HG03575 (cell line): ENCODE measurements around the gene CUBN.

Experiments
- ATAC-seq: cut with Tn5 transposase; IDR thresholded peaks from one replicate; pipeline ENCODE4 v1.9.1; 2021; ENCODE audit not compliant: unreplicated experiment, insufficient number of reproducible peaks, low FRiP score; ENCODE audit errors: extremely low read depth

Gene CUBN

DNA sequence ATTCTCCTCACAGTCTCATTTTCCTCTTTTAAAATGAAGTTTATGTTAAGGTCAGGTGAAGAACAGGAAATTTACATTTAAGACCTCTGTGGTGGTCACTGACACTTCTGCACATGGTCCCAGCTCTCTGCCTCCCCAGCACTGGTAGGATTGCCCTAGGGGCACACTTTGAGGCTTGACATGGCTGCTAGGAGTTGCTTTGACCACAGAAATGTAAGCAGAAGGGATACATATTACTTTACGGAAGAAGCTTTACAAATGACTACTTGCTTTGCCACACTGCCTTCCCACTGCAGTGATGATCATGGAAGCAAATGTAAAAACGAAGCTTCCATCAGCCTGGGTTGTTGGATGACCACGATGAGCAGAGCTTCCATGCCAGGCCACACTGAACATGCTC lies 259.3 kb downstream of the CUBN start:
- no peak for ATAC-seq

DNA sequence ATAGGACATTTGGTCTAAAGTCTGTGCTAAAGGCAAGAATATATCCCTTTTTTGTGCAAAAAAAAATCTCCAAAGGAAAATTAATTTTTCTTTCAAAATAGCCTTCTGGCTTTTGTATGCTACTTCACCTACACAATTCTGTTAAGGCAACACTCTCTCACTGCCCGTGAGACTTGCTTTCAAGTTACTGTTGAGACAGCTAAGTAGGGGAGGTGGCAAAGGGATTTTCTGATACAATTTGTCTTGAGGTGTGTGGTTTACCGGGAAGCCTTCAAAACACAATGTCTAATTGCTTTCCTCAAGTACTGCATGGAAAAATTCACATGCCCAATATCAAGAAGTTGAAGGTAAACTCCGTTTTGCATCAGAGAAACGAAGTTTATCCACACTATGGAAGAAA lies 261.6 kb downstream of the CUBN start:
- ATAC-seq: no peak

DNA sequence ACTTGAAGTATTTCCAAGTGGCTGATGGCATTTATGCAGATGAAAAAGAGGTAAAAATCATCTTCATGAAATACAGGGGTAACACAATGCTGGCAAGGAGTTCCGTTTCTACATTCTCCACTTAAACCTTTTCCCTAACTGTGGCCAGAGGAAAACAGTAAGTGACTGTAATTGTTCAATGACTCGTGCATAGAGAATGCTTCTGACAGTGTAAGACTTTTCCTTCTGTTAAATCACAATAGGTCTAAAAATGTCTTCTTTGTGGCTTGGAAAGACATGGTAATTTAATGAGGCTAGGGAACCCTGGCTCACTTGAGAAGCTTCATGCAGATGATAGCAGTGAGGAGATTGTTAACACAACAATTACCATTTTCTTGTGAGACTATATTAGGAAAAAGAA lies 262.1 kb downstream of the CUBN start:
- no peak for ATAC-seq

DNA sequence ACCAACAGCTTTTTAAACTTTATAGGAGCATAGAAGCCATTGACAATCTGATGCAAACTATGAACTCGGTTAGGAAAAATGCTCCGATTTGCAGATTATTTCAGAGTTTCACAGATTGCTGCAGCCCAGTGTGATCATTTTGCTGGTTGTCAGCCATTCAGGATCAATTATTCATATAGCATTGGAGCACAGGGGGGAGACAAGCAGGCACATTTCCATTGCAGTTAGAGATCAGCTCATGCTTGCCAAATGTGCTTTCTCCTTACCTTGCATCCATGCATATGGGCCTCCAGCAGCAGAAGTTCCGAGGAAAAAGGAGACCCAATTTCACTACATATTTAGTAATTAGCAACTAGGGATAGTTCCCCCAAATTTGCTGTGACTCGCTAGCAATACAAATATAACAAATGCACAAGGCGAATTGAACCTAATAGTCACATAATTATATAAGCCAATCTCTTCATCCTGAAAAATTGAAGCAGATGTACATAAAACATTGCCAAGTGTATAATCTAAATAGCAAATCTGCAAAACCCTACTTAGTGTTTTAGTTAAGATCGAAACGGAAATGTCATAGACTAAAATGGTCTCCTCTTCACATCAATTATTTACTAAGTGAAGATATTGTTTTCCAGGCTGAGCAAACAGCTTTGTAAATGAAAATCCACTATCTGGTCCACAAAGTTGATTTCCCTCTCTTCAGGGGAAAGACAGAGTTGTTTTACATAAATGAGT lies 262.9 kb downstream of the CUBN start:
- ATAC-seq: no peak

DNA sequence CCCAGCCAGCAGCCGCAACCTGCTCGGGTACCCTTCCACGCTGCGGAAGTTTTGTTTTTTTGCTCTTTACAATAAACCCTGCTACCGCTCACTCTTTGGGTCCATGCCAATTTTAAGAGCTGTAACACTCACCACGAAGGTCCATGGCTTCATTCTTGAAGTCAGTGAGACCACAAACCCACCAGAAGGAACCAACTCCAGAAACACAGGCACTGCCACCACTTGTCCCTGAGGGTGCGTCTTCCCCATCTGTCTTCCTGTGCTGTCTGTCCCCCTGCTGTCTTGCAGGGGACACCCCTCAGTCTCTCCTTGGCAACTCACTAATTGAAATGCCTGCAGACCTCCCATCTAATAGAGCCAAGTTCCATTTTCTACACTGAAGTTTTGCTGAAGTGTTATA lies 263.8 kb downstream of the CUBN start:
- ATAC-seq: no peak

DNA sequence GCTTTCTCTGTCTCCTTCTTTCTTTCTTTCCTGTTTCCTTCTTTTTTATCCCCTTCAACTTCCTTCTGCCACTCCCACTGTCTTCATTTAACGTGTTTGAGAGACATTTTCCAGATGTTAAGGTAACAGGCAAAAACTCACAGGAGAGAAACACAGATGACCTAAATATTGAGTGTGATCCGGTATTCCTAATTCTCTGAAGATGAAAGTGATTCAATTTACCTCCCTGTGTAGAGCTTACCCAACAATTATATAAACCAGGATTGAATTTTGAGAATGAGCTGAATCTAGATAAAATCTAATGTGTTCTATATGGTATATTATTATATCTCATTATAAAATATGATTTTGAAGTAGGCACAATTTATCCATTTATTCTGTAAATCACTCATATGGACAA lies 265.8 kb downstream of the CUBN start:
- ATAC-seq: no peak

DNA sequence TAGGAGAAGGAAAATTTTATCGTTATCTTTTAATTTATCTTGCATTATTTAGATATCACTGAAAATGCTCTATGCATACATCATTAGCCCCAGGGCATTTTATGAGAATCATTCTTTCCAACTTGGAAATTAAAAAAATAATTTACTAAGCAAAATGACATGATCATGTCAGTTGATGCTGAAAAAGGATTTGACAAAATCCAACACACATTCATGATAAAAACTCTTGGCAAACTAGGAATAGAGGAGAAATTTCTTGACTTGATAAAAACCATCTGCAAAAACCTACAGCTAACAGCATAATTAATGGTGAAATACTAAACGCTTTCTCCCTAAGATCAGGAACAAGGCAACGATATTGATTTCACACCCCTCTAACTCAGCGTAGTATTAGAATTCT lies 272.2 kb downstream of the CUBN start:
- ATAC-seq: no peak

DNA sequence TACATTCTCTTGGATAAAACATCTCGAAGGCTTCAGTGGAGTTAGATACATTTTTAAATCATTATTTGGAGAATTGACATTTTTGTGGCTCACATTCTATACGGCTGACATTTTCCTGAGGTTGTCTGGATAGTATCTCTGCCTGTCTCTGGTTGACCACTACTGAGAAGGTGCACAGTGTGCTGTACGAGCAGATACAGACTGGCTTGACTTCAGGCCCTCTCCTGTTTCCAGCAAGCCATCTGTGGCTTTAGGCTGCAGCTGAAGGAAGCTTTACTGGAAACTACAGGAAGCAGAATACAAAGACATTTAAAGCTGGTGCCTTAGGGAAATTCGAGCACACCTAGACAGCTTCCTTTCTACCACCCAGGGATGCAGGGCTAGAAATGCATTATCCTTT lies 273.0 kb downstream of the CUBN start:
- no peak for ATAC-seq

DNA sequence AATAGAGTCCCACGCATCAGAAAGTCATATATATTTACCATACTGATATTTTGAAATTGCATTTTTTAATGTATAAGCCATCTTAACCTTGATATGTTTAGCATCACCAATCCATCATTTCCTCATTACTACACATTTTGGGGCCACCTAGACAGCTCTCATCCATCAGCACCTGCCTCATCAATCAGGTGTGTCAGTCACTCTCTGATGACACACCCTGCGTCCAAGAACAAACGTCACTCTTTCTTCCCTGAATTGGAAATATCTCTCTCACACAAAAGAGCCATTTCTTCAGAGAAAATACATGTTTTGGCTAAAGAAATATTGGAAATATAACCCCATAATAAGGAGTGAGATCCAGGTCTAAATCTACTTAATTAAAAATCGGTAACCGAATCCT lies 273.5 kb downstream of the CUBN start:
- no peak for ATAC-seq

DNA sequence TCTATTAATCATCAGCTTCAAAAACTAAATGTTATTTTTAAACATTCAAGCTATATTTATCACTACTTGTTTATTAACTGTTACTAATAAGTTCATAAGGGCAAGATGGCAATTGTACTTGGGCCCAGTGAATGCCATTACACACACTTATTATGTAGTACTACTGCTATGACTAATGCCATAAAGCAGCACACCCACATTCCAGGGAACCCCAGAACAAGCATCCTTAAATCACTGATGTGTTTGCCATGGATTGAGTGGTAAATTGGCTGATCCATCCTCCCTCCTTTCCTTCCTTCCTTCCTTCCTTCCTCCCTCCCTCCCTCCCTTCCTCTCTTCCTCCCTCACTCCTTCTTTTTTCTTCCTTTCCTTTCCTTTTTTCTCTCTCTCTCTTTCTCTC lies 275.0 kb downstream of the CUBN start:
- no peak for ATAC-seq

DNA sequence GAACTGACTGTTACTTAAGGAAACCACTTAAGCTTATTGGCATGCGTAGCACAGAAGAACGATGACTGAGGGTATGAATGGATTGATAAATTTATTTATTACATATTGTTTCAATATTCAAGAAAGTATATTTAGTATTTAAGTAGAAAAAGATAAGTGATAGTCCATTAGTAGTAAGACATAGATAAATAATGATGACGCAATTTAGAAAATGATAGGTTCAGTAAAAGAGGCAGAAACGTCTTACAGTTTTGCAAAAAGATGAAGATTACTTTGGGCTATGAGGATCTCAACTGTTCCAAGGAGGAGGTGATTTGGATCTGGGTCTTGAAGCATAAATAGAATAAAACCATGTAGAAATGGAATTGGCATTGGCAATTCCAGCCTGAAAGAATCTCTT lies 275.8 kb downstream of the CUBN start:
- ATAC-seq: no peak

DNA sequence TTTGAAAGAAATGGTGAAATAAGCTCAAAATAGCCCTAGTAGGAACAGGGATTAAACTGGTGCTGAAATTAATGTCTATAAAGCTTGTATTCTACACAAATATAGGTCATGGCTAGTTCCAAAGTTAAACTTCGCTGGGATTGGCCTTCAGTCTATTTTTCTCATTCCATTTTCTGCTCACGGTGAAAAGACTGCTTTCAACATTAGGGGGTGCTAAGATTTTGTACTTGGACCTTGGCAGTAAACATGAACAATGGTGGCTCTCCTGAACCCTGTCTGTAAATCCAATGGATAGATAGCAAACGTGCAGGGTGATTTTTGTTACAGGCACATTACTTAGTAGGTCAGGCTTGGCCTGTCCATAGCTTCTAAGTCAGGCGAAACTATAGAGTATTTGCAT lies 276.4 kb downstream of the CUBN start:
- no peak for ATAC-seq

DNA sequence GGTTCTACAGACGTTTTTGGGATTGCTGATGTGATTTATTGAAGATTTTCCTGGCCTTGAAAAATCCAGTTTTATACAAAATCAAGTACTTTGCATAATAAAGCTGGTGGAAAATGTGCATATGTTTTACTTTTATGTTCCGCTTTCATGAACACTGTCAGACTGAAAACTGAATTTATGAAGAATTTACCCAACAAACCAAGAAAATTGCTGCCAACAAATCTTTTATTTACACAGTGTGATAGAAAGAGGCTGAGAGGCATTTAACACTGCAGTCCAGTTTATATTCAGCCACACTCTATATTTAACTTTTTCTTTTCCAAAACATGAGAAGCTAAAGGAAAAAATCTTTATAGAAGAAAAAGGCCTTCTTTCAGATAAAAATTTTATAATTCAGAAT lies 277.0 kb downstream of the CUBN start:
- no peak for ATAC-seq

DNA sequence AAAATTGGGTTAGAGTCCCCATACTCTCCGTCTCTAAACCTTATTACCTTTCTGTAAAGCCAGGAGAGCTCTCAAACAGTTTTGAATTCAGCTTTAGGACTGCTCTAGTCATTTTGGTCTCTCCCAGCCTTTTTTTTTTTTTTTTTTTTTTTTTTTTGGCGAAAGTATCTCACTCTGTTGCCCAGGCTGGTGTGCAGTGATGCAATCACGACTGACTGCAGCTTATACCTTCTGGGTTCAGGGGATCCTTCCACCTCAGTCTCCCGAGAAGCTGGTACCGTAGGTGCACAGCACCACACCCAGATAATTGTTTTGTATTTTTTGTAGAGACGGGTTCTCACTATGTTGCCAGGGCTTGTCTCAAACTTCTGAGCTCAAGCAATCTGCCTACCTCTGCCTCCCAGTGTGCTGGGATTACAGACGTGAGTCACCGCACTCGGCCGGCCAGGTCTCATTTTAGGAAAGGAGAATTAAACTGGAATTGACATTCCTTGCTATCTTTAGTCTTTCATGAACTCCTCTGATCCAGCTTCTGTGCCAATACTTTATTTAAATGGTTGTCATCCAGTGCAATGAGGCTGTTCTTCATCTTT lies 281.0 kb downstream of the CUBN start:
- no peak for ATAC-seq

DNA sequence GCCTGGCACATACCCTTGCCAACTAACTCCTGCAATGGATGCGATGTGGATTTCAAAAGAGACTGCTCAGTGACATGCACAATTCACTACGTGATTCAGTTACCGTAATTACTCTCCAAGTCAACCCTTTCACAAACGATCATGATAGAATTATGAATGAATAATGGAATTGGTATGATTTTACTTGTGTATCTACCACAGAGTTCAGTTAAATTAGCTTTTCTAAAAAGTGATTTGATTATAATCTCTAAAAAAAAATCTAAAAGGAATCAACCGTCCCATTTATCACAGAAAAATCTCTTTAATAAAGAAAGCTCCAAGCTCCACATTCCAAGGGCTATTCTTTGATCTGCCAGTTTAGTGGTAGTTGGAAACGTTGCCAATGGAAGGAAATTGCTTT lies 282.0 kb downstream of the CUBN start:
- ATAC-seq: no peak

DNA sequence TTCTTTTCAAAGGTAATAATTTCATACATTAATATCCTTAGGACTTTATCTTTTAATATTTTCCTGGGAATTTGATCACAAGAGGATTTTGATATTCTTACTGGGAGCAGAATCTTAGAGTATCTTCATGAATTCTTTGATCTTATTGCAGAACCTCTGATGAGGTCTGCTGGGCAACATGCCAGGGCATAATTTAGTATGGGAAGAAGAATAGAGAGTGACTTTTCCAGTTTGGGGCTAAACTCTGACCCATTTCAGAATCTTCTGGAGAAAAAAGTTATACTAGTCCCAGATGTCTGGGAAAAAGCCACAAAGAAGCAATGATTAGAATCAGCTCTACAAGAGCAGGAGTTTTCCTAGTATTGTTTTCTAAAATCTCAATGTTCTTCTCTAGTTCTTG lies 284.4 kb downstream of the CUBN start:
- ATAC-seq: no peak

DNA sequence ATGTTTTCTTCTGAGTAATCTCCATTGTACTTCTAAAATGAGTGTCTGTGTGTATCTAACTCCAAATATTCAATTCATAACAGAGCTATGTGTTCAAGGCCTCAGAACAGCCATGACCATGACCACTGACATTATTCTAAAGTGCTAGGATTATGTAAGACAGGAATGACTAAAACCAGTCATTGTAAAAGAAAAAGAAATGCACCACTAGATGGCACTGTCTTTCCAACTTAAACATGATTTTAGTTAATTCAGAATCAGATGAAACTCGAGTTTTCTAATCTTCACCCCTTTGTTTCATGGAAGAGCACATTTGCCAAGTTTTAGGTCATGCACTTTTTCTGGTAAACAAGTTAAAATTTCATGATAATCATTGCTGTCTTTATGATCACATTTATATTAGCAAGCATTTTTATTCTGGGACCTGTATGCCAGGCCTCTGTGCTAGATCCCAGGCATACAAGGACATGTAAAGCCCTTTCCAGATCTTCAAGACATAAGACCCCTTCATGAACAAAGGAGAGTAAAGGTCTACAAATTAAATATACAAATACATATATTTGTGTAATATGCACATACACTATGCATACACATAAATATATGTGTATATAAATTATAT lies 286.2 kb downstream of the CUBN start:
- ATAC-seq: no peak

DNA sequence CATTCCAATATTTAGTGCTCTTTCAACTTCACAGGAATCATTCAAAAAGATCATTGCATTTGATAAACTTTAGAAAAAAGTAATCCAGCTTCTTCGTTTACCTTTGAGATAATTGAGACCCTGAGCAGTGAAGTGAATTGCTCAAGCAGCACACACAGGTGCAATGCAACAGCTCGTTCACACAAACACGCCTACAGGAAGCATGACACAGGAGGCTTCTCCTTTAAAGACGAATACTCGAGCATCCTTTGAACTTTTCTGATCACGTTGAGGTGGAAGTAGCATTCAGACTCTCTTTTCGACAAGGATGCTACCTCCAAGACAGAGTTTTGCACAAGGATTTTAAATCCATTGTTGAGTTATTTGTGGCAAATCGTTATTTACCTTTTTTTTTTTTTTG lies 294.4 kb downstream of the CUBN start:
- ATAC-seq: no peak

DNA sequence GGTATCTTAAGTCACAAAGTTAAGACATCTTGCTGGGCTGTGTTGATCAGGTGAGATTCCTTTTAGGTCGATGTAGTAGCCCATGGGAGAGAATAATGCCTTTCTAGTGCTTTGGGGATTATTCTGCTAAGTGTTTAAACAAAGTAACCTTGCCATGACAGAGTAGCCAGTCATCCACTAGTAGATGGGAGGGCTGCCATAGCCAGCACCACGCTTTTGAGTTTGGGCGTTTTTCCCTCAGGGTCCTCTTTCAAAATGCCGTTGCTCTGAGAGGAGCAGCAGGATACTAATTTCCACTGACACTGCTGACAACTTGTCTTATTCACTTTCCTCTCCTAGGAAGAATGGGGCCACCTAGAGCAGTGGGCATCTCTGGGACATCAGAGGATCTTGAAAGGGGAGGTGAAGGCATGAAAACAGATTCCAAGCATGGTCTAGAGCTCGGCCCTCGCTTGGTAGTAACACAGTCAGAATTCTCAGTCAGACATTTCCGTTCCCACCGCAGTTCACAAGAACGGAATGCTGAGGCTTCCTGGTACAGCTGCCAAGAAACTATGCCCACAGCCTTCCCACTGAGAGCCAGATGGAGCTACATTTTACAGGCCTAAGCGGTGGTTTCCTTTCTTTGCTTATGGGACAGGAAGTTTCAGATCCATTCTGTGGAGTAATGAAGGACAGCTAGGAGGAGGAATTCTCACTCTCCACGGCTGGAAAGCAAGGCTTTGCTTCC lies 297.1 kb downstream of the CUBN start:
- ATAC-seq: no peak

DNA sequence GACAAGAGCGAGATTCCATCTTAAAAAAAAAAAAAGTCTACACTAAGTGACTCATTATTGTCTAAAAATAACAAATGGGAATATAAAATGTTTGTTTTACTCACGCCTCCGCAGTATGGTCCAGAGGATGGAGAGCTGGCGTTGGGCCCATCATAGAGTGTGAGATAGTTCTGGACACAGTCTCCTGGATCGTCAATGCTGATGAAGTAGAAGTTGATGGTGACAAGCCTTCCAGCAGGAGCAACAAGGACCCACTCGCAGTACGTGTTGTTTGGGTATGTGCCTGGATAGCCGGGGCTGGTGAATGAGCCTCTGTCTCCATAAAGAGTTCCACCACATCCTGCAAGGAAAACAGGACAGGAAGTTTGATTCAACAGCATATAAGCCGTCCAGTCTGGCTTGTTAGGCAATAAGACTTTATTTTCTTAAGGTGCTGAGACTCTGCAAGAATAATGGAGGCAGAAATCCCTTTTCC lies 300.9 kb downstream of the CUBN start:
- ATAC-seq: no peak
